ENCODE data around the gene NKIRAS2. TPM values are rescaled to one million over a fixed set of nuclear protein-coding genes. Genes with fewer than 3 reads are reported as not detected.

The NKIRAS2 gene
- total and polyA plus RNA-seq, 2 of the 13 experiments (the other 11 are each of a cell fraction or from before 2014, with no cell fraction given): 27.9 to 42.0 TPM

DNA sequence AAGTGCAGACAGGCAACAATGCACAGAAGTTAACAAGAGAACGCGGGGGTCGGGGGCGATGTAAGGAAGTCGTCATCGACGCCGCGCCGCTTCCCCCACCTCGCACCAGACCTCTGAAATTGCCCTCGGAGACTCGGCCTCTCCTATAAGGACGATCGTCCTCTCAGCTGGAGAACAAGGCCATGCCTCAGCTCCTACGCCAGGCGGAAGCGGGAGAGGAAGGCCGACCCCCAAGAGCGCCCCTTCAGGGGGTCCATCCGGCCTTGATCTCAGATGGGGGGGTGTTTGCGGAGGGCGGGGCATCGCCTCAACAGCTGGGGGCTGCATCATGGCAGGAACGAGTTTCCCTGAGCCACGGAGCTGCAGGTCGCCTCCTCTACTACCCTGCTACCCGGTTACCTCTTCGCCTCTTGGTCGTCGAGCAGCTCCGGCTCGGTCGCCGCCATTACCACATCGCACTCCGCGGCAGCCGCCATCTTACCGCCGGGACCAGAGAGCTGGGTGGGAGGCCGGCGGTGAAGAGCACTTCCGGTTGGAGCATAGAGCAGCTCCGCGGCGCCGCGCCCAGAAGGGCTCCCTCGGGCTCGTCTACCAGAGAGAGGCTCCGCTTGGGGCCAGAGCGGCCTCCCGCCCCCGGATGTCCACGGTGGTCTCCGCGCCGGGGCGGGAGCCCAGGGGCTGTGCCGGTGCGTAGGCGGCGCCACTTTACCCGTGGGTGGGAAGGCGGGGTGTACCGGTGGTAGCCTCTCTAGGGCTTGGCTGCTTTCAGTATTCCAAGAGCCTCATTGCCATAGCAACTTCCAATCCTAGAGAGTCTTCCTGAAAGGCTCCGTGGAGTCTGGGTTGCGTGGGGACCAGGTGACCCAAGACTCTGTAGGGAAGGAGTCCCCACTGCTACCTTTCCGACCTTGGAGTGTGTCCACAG is 2.7 kb upstream of the NKIRAS2 start, which contains the start of gene DNAJC7 (continued):
- TF ChIP-seq, protein P1, sequence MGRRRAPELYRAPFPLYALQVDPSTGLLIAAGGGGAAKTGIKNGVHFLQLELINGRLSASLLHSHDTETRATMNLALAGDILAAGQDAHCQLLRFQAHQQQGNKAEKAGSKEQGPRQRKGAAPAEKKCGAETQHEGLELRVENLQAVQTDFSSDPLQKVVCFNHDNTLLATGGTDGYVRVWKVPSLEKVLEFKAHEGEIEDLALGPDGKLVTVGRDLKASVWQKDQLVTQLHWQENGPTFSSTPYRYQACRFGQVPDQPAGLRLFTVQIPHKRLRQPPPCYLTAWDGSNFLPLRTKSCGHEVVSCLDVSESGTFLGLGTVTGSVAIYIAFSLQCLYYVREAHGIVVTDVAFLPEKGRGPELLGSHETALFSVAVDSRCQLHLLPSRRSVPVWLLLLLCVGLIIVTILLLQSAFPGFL (CRISPR knock-in tag; IDR thresholded peaks at IDR 0.05): no peak
- TF ChIP-seq ZNF773 (CRISPR knock-in tag; IDR thresholded peaks at IDR 0.05; ENCODE audit: borderline replicate concordance): peak; percentile 88; the same call in 1 of the 2 replicates
- TF ChIP-seq ZNF724P (CRISPR knock-in tag; IDR thresholded peaks at IDR 0.05; ENCODE audit: borderline replicate concordance): no peak; the same call in 1 of the 2 replicates
- peak; percentile 62; the same call in 1 of the 2 replicates for TF ChIP-seq ELF4 (CRISPR knock-in tag; IDR thresholded peaks at IDR 0.05; ENCODE audit: borderline replicate concordance)
- TF ChIP-seq HIVEP1 (CRISPR knock-in tag; IDR thresholded peaks at IDR 0.05): peak; percentile 81
- TF ChIP-seq KAT2B (IDR thresholded peaks at IDR 0.05; ENCODE audit: borderline replicate concordance, low read depth, low read length): no peak
- TF ChIP-seq ZKSCAN1 (IDR thresholded peaks at IDR 0.05; ENCODE audit: low read length): 0 out of 2 replicates have a peak, but pooled peaks have one; percentile 7
- TF ChIP-seq, protein P2, sequence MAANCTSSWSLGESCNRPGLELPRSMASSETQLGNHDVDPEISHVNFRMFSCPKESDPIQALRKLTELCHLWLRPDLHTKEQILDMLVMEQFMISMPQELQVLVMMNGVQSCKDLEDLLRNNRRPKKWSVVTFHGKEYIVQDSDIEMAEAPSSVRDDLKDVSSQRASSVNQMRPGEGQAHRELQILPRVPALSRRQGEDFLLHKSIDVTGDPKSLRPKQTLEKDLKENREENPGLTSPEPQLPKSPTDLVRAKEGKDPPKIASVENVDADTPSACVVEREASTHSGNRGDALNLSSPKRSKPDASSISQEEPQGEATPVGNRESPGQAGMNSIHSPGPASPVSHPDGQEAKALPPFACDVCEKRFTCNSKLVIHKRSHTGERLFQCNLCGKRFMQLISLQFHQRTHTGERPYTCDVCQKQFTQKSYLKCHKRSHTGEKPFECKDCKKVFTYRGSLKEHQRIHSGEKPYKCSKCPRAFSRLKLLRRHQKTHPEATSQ (CRISPR knock-in tag; IDR thresholded peaks at IDR 0.05; ENCODE audit: borderline replicate concordance): peak; percentile 86
- TF ChIP-seq XRCC5 (optimal IDR thresholded peaks at IDR 0.05; ENCODE audit: low read length): peak; percentile 81
- TF ChIP-seq, protein P3, sequence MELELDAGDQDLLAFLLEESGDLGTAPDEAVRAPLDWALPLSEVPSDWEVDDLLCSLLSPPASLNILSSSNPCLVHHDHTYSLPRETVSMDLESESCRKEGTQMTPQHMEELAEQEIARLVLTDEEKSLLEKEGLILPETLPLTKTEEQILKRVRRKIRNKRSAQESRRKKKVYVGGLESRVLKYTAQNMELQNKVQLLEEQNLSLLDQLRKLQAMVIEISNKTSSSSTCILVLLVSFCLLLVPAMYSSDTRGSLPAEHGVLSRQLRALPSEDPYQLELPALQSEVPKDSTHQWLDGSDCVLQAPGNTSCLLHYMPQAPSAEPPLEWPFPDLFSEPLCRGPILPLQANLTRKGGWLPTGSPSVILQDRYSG (CRISPR knock-in tag; IDR thresholded peaks at IDR 0.05): 0 out of 2 replicates have a peak, but pooled peaks have one; percentile 48
- TF ChIP-seq, protein P4, sequence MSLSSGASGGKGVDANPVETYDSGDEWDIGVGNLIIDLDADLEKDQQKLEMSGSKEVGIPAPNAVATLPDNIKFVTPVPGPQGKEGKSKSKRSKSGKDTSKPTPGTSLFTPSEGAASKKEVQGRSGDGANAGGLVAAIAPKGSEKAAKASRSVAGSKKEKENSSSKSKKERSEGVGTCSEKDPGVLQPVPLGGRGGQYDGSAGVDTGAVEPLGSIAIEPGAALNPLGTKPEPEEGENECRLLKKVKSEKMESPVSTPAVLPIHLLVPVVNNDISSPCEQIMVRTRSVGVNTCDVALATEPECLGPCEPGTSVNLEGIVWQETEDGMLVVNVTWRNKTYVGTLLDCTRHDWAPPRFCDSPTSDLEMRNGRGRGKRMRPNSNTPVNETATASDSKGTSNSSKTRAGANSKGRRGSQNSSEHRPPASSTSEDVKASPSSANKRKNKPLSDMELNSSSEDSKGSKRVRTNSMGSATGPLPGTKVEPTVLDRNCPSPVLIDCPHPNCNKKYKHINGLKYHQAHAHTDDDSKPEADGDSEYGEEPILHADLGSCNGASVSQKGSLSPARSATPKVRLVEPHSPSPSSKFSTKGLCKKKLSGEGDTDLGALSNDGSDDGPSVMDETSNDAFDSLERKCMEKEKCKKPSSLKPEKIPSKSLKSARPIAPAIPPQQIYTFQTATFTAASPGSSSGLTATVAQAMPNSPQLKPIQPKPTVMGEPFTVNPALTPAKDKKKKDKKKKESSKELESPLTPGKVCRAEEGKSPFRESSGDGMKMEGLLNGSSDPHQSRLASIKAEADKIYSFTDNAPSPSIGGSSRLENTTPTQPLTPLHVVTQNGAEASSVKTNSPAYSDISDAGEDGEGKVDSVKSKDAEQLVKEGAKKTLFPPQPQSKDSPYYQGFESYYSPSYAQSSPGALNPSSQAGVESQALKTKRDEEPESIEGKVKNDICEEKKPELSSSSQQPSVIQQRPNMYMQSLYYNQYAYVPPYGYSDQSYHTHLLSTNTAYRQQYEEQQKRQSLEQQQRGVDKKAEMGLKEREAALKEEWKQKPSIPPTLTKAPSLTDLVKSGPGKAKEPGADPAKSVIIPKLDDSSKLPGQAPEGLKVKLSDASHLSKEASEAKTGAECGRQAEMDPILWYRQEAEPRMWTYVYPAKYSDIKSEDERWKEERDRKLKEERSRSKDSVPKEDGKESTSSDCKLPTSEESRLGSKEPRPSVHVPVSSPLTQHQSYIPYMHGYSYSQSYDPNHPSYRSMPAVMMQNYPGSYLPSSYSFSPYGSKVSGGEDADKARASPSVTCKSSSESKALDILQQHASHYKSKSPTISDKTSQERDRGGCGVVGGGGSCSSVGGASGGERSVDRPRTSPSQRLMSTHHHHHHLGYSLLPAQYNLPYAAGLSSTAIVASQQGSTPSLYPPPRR (CRISPR knock-in tag; IDR thresholded peaks at IDR 0.05; ENCODE audit: borderline replicate concordance): peak; percentile 59; the same call in 1 of the 2 replicates
- TF ChIP-seq, protein P5, sequence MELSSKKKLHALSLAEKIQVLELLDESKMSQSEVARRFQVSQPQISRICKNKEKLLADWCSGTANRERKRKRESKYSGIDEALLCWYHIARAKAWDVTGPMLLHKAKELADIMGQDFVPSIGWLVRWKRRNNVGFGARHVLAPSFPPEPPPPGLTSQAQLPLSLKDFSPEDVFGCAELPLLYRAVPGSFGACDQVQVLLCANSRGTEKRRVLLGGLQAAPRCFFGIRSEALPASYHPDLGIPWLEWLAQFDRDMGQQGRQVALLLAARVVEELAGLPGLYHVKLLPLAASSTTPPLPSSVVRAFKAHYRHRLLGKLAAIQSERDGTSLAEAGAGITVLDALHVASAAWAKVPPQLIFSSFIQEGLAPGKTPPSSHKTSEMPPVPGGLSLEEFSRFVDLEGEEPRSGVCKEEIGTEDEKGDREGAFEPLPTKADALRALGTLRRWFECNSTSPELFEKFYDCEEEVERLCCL (CRISPR knock-in tag; IDR thresholded peaks at IDR 0.05; ENCODE audit: borderline replicate concordance): 0 out of 2 replicates have a peak, but pooled peaks have one; percentile 47
- peak; percentile 82; the same call in 1 of the 3 replicates for TF ChIP-seq MXI1 (IDR thresholded peaks at IDR 0.05; ENCODE audit: borderline replicate concordance, low read depth, low read length)
- no peak for TF ChIP-seq TCF7 (IDR thresholded peaks at IDR 0.05; ENCODE audit: low read depth)
- peak; percentile 27; the same call in 1 of the 2 replicates for TF ChIP-seq MIER2 (CRISPR knock-in tag; IDR thresholded peaks at IDR 0.05)
- TF ChIP-seq, protein P6, sequence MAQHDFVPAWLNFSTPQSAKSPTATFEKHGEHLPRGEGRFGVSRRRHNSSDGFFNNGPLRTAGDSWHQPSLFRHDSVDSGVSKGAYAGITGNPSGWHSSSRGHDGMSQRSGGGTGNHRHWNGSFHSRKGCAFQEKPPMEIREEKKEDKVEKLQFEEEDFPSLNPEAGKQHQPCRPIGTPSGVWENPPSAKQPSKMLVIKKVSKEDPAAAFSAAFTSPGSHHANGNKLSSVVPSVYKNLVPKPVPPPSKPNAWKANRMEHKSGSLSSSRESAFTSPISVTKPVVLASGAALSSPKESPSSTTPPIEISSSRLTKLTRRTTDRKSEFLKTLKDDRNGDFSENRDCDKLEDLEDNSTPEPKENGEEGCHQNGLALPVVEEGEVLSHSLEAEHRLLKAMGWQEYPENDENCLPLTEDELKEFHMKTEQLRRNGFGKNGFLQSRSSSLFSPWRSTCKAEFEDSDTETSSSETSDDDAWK (CRISPR knock-in tag; IDR thresholded peaks at IDR 0.05): no peak

Data from HepG2 (cell line).